Cardiac fibroblast (primary cell): ENCODE data around the gene CENPC.

Experiments used
- DNase-seq, 2 donors: peaks; one replicate each; pipeline versions ENCODE4 v3.0.0 to v3.0.0-alpha.2; 2010; ENCODE audit warnings: low read depth in 2 of 2
- H3K4me3 ChIP-seq, 2 donors: replicated peaks in 1 of 2; 1 replicate in 1 of 2; 2 replicates in 1 of 2; pipeline ENCODE4 v1.5.1; 2011; ENCODE audit warnings: low read depth in 2 of 2, low read length in 2 of 2, mild to moderate bottlenecking in 2 of 2, moderate library complexity in 1 of 2
- TF ChIP-seq, protein P1 (sequence below): IDR thresholded peaks from one replicate; pipeline ENCODE4 v1.5.1; 2011; ENCODE audit warnings: low read depth, mild to moderate bottlenecking, low read length, inconsistent platforms

CENPC gene

DNA sequence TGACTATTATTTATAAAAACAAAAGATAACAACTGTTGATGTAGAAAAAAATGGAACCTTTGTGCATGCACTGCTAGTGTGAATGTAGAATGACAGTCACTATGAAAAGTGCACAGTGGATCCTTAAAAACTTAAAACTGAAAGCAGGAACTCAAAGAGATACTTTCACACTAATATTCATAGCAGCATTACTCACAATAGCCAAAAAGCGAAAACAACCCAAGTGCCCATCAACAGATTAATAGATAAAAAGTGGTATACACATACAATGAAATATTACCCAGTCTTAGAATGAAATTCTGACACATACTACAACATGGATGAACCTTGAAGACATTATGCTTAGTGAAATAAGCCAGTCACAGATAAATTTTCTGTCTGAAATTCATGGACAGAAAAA lies 23.8 kb downstream of the CENPC start:
- H3K4me3 ChIP-seq: no peak overlapping the region
- TF ChIP-seq, protein P1, sequence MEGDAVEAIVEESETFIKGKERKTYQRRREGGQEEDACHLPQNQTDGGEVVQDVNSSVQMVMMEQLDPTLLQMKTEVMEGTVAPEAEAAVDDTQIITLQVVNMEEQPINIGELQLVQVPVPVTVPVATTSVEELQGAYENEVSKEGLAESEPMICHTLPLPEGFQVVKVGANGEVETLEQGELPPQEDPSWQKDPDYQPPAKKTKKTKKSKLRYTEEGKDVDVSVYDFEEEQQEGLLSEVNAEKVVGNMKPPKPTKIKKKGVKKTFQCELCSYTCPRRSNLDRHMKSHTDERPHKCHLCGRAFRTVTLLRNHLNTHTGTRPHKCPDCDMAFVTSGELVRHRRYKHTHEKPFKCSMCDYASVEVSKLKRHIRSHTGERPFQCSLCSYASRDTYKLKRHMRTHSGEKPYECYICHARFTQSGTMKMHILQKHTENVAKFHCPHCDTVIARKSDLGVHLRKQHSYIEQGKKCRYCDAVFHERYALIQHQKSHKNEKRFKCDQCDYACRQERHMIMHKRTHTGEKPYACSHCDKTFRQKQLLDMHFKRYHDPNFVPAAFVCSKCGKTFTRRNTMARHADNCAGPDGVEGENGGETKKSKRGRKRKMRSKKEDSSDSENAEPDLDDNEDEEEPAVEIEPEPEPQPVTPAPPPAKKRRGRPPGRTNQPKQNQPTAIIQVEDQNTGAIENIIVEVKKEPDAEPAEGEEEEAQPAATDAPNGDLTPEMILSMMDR: no peak
- DNase-seq: no peak

DNA sequence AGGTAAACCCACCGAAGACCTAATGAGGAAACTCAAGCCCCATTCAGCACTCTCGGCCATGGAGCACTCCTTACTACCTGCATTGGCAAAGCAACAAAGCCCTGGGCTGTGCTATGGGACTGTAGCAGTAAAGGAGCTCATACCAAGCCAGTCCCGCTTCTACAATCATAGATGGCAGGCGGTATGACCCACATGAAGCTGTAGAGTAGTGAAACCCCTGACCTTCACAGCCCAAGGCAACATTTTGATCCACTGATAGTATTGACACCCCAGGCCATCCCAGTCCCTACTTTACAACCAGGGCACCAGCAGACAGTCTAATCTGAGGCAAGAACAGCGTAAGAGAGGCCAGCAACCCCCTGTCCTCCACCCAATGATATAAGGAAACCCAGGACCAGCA lies 25.2 kb downstream of the CENPC start:
- TF ChIP-seq, protein P1: no peak
- no peak for DNase-seq

GRCh38 chr4:67512501-67512900 lies 32.8 kb downstream of the CENPC start:
- TF ChIP-seq, protein P1: no peak
- DNase-seq: no peak
- H3K4me3 ChIP-seq: no peak overlapping the region

More for the DNA sequence above, 25.2 kb downstream of the CENPC start:
- H3K4me3 ChIP-seq: no peak overlapping the region

DNA sequence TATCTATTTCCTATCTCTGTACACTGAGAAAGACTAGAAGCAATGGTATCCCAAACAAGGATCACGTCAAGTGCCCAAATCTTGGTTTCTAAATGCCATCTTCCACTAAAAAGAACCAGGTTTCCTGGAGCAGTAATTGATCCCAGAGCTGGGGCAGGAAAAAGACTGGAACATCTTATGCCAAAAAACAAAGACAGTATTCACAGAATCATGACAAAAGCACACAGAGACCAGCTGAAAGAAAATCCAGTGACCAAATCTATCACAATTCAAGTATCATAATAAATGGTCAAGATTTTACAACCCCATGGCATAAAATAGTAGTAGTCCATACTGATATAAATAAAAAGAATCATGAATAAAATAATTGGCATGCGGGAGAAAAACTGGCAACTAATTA lies 44.9 kb downstream of the CENPC start:
- TF ChIP-seq, protein P1: no peak
- no peak for DNase-seq
- H3K4me3 ChIP-seq: no peak overlapping the region

- no peak overlapping the region for H3K4me3 ChIP-seq
- DNase-seq: no peak
- TF ChIP-seq, protein P1: no peak
Observed at GRCh38 chr4:67499799-67500198, 45.5 kb downstream of the CENPC start.

DNA sequence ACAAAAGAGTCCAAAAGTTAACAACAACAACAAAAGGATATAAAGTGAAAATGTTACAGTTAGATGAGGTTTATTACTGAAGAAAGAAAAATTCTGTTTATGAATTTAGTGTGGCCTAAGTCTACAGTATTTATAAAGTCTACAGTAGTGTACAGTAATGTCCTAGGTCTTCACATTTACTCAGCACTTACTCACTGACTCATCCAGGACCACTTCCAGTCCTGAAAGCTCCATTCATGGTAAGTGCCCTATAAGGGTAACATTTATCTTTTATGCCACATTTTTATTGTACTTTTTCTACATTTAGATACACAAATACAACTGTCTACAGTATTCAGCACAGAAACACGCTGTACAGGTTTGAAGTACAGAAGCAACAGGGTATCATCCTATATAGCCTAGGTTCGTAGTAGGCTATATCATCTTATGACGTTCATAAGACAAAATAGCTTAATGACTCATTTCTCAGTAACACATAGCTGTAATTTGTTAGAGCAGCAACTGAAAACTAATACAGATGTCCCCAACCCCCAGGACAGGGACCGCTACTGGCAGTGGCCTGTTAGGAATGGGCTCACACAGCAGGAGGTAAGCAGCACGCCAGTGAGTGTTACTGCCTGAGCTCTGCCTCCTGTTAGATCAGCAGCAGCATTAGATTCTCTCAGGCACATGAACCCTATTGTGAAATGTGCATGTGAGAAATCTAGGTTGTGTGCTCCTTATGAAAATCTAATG lies 61.3 kb downstream of the CENPC start:
- TF ChIP-seq, protein P1: no peak
- no peak overlapping the region for H3K4me3 ChIP-seq
- peak; percentile 31 to 62 for DNase-seq

DNA sequence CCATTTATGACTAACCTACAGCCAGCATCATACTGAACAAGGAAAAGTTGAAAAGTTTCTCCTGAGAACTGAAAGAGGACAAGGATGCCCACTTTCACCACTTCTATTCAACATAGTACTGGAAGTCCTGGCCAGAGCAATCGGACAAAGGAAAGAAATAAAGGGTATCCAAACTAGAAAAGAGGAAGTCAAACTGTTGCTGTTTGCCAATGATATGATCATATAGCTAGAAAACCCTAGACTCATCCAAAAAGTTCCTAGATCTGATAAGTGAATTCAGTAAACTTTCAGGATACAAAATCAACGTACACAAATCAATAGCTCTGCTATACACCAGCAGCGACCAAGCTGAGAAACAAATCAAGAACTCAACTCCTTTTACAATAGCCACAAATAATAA lies 64.5 kb downstream of the CENPC start:
- DNase-seq: no peak
- H3K4me3 ChIP-seq: no peak overlapping the region
- TF ChIP-seq, protein P1: no peak
